NCI-H1417 (cell line): ENCODE data around the gene LTK.
A peak's percentile ranks its signal among the peaks of the same experiment; 100 is the strongest.

ENCODE experiments used
- DNase-seq, 3 experiments: peaks; one replicate each; lab custom pipeline; 2025; lab: John Stamatoyannopoulos, UW

LTK gene

GRCh38 chr15:41498657-41499056 lies 15.0 kb downstream of the LTK start:
- no peak for DNase-seq

- DNase-seq = no peak
Measured at GRCh38 chr15:41495736-41496599, 17.7 kb downstream of the LTK start.

DNA sequence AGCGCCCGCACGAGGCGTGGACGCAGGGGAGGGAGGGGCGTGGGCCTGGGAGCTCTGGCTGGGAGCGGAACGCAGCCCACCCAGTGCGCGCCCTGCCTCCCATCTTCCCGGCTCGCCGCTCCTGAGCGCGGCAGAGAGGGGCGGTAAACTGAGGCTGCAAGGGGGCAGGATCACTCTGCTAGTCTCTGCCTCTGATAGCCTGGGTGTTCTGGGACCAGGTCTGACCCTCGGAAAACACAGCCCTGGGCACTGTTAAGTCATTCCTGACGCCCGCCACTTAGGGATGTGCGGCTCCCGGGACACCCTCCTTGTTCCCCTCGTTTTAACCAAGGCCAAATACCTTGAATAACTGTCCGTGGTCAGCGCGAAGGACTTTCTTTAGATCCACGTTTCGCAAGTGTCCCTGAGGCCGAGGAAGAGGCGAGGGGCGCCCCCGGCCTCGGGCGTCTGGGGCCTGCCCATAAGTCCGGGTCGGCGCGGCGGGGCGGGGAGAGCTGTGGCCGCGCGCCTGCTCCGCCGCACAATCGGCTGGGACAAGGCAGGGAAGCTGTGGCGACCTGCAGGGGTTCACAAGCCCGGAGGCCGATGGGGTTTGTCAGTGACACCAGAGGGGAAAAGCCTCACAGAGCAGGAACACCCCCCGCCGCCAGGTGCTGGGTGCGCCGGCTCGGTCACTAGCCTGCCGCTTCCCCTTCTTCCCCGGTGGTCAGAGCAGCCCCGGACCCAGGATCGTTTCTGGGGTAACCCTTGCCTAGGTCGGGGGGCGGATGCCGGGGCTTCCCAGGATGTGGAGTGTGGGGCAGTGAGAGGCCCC lies 18.5 kb downstream of the LTK start:
- DNase-seq = no peak

GRCh38 chr15:41494190-41494921 lies 19.3 kb downstream of the LTK start:
- peak; percentile 13 to 58 (median 58) for DNase-seq

DNA sequence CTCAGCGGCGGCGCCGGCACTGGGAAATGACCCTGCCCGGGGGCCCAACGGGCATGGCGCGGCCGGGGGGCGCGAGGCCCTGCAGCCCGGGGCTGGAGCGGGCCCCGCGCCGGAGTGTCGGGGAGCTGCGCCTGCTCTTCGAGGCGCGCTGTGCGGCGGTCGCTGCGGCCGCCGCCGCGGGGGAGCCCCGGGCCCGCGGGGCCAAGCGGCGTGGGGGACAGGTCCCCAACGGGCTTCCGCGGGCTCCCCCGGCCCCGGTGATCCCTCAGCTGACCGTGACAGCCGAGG lies 19.8 kb downstream of the LTK start:
- no peak for DNase-seq

DNA sequence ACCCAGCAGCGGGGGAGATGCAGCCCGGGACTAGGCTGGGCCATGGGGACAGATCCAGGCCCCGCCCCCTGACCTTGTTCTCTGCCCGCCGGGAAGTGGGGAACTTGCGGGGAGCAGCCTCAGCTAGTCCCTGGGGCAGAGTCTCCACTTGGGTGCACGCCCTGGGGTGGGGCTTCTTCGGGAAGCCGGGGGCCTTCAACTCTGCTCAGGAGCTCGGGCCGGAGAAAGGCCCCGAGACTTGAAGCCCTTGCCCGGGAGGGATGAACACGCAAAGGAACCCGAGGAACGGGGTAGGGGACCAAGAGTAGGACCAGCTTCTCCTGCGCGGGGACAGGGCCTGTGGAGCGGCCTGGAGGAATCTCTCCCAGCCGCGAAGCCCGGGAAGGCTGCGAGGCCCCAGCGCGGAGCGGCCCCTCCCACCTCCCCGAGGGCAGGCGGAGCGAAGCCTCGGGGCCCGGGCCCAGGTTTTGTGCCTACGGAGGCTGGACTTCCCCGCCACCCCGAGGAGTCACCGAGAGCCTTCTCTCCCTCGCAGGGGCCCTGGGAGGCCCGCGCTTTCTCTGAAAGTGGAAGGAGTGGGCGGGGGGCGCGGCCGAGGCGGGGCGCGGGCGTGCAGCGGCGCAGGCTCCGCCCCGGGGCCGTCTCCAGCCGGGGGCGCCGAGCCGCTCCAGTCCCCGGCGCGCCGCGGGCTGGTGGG lies 20.3 kb downstream of the LTK start, which contains the start of gene ITPKA:
Gene ITPKA (plus strand): TSS at position 670 of the 697 bp plus-strand sequence. CDS start 54 bp downstream, outside the sequence.
- DNase-seq = peak; percentile 43 to 82 (median 69)

DNA sequence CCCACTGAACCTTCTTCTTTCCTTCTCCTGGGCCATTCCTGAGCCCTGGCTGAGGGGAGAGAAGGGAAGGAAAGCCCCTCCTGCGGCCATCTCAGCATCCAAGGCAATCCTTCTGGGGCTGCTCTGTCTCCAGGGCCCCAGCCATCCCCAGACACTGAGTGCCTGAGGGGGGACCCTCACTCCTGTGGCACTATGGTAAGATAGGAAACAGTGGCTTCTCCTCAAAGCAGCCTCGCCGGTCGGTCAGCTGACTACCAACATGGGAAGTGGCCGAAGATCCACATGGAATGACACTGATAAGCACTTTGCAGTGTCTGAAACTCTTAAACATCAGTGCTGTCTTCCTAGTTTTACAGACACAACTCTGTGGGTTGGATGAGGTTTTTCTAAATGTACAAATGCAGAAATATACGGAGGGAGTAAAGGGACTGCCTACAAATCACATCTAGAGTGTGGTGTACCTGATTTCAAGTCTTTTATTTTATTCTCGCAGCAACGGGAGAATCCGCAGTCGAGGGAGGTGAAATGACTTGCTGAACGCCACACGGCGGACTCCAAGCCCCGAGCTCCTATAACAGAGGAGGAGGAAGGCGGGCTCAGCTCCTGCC lies 20.9 kb downstream of the LTK start:
- DNase-seq = no peak

GRCh38 chr15:41491889-41492288 lies 21.7 kb downstream of the LTK start:
- no peak for DNase-seq

DNA sequence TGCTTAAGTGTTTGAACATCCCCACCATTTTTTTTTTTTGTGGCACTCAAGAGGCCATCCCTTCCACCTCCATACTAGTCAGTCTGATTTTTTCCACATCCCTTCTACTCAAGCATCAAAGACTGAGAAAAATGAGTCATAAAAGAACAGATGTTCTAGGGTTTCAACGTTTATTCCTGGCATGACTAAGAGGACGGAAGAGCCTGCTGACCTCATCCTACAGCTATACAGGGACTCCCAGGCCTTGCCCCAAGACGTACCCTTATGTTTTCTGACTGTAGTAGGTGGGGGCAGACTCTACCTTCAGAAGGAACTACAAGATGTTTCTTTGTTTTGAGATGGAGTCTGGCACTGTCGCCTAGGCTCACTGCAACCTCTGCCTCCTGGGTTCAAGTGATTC lies 23.3 kb downstream of the LTK start:
- DNase-seq = no peak

DNA sequence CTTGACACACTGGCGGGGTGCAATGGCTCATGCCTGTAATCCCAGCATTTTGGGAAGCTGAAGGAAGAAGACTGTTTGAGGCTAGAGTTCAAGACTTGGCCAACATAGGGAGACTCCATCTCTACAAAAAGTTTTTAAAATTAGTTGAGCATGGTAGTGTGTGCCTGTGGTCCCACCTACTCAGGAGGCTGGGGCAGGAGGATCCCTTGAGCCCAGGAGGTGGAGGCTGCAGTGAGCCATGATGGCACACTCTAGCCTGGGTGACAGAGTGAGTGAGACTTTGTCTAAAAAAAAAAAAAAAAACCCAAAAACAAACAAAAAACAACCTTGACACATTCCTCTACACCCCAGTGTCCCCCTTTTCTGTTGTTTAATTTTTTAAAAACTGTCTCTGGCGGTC lies 24.0 kb downstream of the LTK start:
- DNase-seq = no peak

DNA sequence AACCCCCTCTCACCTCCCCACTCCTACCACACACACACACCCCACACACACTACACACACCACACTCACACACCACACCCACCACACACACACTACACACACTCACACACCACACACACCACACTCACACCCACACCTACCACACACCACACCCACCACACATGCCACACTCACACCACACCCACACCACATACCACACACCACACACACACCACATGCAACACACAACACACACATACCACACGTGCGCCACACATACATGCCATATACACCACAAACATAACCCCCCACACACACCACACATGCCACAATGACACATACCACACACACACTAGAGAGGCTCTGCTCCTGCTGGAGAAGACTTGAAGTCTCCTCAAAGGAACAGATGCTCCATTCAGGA lies 25.8 kb downstream of the LTK start:
- no peak for DNase-seq

- no peak for DNase-seq
Measured at GRCh38 chr15:41487381-41487780, 26.2 kb downstream of the LTK start.

DNA sequence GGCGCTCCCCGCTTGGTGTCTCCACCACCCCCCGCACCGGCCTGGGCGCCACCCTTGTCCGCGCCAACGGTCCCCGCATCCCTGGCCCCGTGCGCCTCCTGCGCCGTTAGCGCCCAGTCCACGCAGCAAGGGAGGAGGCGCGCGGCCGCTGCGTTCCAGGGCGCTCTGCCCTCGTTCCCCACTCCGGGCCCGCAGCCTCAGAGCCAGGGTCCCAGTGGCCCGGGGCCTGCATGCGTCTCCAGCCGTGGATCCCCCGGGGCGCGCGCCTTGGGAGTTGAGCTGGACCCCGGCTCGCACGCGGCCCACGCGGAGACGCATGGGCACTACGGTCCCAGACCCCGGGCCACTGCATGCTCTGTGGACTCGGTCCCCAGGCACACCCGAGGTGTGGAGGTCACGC lies 27.3 kb downstream of the LTK start:
- DNase-seq = no peak

GRCh38 chr15:41484937-41485625 lies 28.5 kb downstream of the LTK start:
- DNase-seq = no peak

- DNase-seq = no peak
Measured at GRCh38 chr15:41483519-41483918, 30.1 kb downstream of the LTK start.

- no peak for DNase-seq
Measured at GRCh38 chr15:41483115-41483514, 30.5 kb downstream of the LTK start.

DNA sequence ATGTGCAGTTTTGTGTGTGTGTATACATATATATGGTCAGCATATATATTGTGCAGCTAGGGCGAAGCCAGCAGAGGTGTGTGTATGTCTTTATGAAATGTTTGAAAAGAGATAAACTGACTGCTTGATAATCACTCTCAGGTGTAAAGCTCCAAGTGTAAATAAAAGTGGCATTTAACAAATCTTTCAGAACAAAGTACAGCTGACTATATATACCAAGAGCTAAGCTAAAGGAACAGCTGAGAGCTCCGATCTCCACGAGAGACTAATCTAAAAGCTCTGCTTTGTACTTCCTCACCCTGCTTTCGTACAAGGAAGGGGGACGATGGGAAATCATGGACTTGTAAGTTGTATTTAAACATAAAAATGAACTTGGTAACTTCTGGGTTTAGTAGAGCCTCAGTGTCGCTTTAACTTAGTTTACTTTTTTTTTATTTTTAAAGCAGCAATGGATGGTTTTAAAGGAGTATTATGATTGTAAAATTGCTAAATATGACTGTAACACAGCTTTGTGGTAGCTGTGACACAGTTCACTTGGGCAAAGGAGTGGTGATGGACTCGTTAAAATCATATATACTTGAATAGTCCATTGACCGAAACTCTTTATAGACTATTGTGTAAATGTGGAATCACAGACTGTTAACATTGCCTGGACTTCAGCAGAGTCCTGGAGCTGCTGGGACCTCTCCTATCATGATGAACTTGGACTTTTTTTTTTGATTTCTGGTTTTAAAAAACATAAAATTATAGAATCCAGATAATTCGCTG lies 31.3 kb downstream of the LTK start:
- no peak for DNase-seq

DNA sequence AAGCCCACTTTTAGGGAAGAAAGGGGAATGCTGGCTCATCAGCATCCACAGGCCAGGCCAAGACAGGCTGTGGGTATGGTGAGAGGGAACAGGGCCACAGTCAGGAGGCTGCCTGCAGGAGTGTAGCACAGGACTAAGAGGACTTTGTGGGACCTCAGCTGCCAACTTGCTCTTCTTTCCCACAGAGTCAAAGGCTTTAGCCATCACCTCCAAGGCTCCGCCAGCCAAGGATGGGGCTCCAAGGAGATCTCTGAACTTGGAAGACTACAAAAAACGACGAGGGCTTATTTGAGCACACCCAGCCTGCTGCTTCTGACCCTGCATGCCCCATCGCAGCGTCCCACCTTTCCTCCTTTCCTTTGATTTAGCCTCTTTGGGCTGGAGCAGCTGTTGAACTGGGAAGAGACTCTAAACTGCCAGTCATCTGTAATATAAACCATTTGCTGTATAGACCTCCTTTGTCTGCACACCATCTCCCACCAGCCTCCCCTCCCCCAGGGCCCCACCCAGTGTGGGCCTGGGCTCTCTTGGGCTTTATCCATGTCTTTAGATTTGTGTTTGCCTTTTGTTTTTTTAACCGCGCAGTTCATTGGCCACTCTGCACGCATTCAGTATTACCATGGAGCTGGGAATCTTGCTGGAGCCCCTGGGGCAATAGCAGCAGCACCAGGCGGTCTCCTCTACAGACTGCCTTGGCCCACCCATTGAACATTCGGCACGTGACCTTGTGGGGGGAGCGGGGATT lies 33.1 kb downstream of the LTK start:
- DNase-seq = no peak

DNA sequence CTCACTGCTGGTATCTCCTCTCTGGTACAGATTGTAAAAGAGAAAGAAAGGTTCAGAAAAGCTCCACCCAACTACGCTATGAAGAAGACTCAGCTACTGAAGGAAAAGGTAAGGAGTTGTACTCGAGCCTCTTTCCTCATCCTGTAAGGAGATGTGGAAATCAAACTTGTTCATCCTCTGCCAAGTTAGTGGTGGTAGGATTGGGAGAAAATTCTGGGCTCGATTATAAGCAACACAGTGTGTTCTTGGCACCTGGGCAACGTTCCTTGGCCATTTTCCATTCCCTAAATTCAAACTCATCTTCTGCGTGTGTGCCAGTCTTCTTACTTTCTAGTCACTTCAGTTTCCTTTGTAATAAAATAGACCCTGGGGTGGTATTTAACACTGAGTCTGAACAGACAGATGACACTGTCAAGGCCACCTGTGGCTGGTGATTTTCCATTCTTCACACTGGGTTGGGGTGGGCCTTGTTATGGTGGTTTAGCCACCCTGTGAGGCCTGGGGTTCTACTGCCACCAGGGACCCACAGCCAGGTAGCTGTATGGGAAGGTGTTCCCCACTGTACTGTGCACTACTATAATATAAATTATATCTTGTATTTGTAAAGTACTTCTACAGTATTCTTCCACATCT lies 37.1 kb downstream of the LTK start:
- DNase-seq = no peak
